ENCODE data around the gene CD59.

CD59 gene, protein sequence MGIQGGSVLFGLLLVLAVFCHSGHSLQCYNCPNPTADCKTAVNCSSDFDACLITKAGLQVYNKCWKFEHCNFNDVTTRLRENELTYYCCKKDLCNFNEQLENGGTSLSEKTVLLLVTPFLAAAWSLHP

GRCh38 chr11:33736148-33736812 is at the start of gene CD59:
TSS of gene CD59 (minus strand) at chr11:33736423. CDS start at chr11:33722445, 13,978 bp downstream.
- DNase-seq (ENCODE audit: low spot score) = peak; percentile 92

DNA sequence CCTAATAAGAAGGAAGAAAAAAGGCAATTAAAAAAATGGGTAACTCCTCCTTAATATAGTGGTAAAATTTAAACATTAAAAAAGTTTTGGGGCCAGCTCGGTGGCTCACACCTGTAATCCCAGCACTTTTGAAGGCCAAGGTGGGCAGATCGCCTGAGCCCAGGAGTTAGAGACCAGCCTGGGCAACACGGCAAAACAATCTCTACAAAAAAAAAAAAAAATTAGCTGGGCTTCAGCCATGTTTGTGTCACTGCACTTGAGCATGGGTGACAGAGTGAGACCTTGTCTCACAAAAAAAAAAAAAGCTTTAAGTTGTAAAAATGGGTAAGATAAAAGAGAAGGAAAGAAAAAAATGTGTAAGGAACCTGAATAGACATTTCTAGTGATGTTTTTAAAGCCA is 49.4 kb upstream of the CD59 start:
- DNase-seq (ENCODE audit: low spot score) = no peak

DNA sequence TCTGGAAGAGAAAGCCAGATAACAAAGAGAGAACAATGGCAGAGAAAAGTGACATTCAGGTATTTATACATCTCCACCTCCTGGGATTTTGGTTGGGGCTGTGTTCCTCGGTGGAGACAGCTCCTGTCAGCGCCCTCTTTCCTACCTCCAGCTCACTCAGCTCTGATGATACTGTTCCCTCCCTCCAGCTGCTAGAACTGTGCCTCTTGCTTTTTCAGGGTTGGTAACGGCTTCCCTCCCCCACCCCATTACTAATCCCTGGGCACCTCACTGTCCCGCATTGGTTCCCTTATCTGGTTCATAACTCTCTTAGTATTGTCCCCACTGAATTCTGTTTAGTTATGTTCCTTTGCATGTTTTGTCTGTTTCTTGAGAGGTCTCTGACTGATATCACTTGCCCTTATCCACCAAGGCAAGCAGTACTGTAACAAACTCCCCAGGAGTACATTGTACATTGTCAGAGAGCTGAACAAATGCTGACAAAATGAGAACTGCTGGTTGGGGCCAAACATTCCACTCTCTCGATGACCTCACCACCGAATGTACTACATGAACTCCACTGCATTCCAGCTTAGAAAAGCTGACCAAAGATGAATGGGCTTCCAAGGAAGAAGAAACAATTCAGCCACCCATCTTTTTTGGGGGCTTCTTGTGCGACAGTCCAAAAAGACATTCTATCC is 43.8 kb upstream of the CD59 start:
- DNase-seq (ENCODE audit: low spot score) = no peak

GRCh38 chr11:33778675-33779074 is 42.5 kb upstream of the CD59 start:
- DNase-seq (ENCODE audit: low spot score) = no peak

DNA sequence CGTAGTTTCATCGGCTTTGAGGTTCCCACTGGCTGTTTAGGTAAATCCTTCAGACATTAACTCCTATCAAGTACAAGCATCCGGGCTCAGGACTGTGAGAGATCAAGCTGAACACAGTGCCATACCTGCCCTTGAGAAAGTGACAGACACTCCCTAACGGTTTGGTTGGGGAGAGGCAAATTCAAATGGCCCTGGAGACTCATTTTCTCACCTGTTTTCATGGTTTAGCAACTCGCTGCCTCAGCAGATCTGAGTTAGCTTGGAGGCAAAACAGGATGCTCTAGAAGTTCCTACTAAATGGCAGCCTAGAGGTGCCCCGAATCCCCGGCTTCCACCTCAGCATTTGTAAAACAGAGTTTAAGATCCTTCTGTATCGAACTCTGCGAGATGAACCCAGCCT is 41.7 kb upstream of the CD59 start:
- DNase-seq (ENCODE audit: low spot score) = no peak

- no peak for DNase-seq (ENCODE audit: low spot score)
These were observed 39.7 kb upstream of the CD59 start for GRCh38 chr11:33775832-33776470.

DNA sequence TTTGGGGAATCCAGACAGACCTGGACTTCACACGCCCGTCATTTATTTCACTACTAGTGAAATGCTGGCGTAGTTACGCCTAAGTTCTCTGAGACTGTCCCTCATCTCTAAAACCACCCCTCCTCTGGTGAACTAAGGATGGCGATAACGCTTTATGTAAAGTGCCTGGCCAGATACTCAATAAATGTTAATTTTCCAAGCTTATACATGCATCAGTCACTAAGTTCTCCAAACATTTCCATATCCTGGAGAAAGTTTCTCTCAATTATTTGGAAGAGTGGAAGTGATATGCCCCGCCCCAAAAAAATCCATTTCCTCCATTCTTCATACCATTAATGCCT is 39.2 kb upstream of the CD59 start:
- no peak for DNase-seq (ENCODE audit: low spot score)

GRCh38 chr11:33774736-33775466 is 38.7 kb upstream of the CD59 start:
- no peak for DNase-seq (ENCODE audit: low spot score)

DNA sequence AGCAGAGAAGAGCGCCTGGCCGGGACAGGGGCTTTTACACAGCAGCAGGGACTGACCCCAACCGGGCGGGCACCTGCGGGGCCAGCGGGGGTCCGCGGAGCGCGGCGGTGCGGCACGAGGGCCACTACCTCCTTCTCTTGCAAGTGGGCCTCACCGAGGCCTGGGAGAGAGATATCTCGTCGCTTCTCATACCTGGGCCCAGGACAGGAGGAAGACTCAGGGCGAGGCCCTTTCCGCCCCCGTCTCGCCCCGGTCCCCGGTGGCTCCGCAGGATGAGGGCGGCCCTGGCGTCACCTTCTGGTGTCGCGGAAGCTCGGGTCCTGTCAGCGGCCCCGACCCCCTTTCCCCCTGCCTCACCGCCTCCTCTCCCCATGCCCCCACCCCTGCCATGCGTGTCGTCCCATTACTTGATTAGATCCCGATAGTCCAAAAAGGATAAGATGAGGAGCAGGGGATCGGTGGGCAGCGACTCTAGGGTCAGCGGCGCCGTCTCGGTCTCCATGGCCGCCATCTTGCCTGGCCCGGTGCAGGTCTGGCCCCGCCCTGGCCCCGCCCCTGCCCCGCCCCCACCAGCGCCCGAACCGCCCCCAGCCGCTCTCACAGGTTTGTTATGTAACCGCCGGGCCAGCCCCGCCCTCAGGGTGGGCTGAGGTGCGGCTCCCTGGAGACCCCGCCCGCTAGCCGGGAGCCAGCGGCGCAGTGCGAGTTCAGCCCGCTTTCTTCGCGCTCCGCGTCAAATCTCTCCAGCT is 37.9 kb upstream of the CD59 start, which contains the start of gene FBXO3:
FBXO3 (minus strand) TSS at position 534 of the 749 bp plus-strand sequence; CDS start at position 511, 23 bp downstream.
- DNase-seq (ENCODE audit: low spot score) = peak; percentile 87

GRCh38 chr11:33773404-33773986 is 37.3 kb upstream of the CD59 start:
- no peak for DNase-seq (ENCODE audit: low spot score)

- no peak for DNase-seq (ENCODE audit: low spot score)
These were observed 36.6 kb upstream of the CD59 start for GRCh38 chr11:33772870-33773269.

DNA sequence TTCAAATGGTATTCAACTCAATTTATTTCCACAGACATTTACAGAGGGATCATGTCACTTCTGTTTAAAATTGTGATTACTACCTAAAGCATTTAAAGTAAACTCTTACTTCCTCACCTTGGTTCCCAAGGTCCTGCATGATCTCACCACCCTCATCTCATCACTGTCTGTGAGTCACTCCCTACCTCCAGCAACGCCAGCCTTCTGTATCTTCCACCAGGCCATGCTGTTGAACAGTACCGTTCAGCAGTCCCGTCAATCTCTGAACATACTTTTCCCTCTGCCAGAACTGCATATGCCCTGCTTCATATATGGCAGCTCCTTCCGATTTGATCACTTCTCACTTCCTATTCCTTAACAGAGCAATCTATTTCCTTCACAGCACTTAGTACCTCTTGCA is 36.1 kb upstream of the CD59 start:
- DNase-seq (ENCODE audit: low spot score) = no peak

- no peak for DNase-seq (ENCODE audit: low spot score)
These were observed 34.0 kb upstream of the CD59 start for GRCh38 chr11:33770236-33770635.

GRCh38 chr11:33769542-33769941 is 33.3 kb upstream of the CD59 start:
- DNase-seq (ENCODE audit: low spot score) = no peak

DNA sequence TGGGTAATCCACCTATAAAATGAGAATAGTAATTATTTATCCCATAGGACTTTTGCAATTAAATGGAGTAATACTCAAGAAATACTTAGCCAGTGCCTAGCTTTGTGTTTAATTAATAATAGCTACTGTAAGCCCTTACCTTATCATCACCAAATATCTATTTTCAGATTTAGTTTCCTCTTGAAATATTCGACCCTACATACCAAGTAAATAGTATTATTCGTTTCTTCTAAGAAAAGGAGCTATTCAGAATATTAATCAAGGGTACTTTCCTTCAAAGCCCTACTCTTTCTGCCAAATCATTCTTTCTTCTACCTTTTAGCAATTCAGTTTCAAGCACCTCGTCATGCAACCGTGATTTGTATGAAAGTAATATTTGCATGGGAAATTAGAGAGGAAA is 31.4 kb upstream of the CD59 start:
- no peak for DNase-seq (ENCODE audit: low spot score)

- no peak for DNase-seq (ENCODE audit: low spot score)
These were observed 29.9 kb upstream of the CD59 start for GRCh38 chr11:33766085-33766484.

GRCh38 chr11:33761471-33761870 is 25.2 kb upstream of the CD59 start:
- no peak for DNase-seq (ENCODE audit: low spot score)

DNA sequence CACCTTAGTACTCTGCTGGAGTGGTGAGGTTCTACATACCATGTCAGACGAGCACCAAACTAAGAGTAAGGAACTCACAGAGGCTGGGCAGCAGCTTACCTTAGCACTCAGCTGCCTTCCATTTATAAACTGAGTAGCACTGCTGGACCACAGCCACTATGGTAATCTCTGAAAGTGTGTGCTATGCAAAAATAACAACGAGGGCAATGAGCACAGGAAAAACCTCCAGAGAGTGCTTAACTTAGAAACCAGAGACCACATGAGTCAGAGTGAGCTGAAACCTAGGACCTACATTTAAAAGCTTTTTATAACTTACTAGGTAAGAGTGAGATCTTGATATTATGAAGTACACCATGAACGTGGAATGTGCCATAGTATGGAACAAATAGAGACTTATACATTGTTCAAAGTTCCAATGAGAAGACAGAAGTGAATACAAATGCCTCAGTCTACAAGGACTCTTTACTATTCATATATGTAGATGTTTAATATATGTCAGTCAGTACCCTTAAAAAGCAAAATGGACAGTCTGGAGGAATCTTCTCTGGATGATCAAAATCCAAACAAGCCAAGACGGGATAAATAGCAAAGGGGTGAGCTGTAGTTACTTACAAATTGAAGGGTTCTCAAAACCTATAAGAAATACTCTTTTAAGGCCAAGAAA is 17.2 kb upstream of the CD59 start:
- no peak for DNase-seq (ENCODE audit: low spot score)

- no peak for DNase-seq (ENCODE audit: low spot score)
These were observed 15.7 kb upstream of the CD59 start for GRCh38 chr11:33751878-33752277.

GRCh38 chr11:33747979-33748378 is 11.8 kb upstream of the CD59 start:
- no peak for DNase-seq (ENCODE audit: low spot score)

- DNase-seq (ENCODE audit: low spot score) = no peak
These were observed 7.1 kb upstream of the CD59 start for GRCh38 chr11:33743291-33743690.

Measured in LoVo (cell line).